ENCODE measurements around the gene SYNDIG1L. TPM values are rescaled to one million over a fixed set of nuclear protein-coding genes. Genes with fewer than 3 reads are reported as not detected.

Gene SYNDIG1L
- total RNA-seq, 1 experiment from 2014 or later, result not detected

- ChIA-PET RAD21 (ENCODE audit: low non-redundant PET in 1 of 2, low total read pairs in 2 of 2, uncharacterized antibody in 2 of 2, unreplicated experiment in 2 of 2) (no interaction called here), POLR2A (no interaction called here), CTCF (no interaction called here)
- Histone ChIP-seq H2AFZ (ENCODE audit: low read depth, low read length, poor library complexity, severe bottlenecking) (no peak overlapping the region), H3K9me3 (ENCODE audit: control insufficient read depth in 1 of 2, insufficient read depth in 1 of 2, low read depth in 1 of 2, low read length in 2 of 2) (no peaks in the 10 kb centered on the region), H4K20me1 (ENCODE audit: insufficient read depth) (no peaks in the 10 kb centered on the region), H3K36me3 (ENCODE audit: control insufficient read depth in 1 of 2, insufficient read depth in 2 of 2, low read length in 2 of 2) (no peaks in the 10 kb centered on the region; a peak in 1 of 4 replicates), H3K79me2 (ENCODE audit: insufficient read depth, low read length) (no peaks in the 10 kb centered on the region), H3K27ac (ENCODE audit: low read depth, low read length) (no peak overlapping the region), H3K9ac (ENCODE audit: low read length) (no peak overlapping the region), H3K4me2 (ENCODE audit: low read length) (no peak overlapping the region), H3K4me3 (replicated peaks in 1 of 2; ENCODE audit: low read depth in 1 of 2, low read length in 2 of 2) (no peak overlapping the region), H3K27me3 (ENCODE audit: insufficient read depth, low read length) (no peaks in the 10 kb centered on the region), H3K4me1 (ENCODE audit: control insufficient read depth in 1 of 2, insufficient read depth in 2 of 2, low read length in 2 of 2) (no peaks in the 10 kb centered on the region), H3K9me2 (ENCODE audit: insufficient read depth) (no peaks in the 10 kb centered on the region)
- ATAC-seq, result no peak
- TF ChIP-seq RAD21 (IDR thresholded peaks at IDR 0.05; ENCODE audit: low read depth), result no peak
- TF ChIP-seq CTCF (IDR thresholded peaks at IDR 0.05 in 2 of 3, conservative IDR thresholded peaks at IDR 0.05 in 1 of 3; ENCODE audit: borderline replicate concordance in 1 of 3, insufficient read depth in 1 of 3, low read depth in 2 of 3, low read length in 2 of 3), result no peak
- TF ChIP-seq ZFX (IDR thresholded peaks at IDR 0.05), result no peak
- no peak for TF ChIP-seq SRF (IDR thresholded peaks at IDR 0.05; ENCODE audit: low read depth)
- no peak for DNase-seq (ENCODE audit: low read depth, low spot score)
- BruUV-seq (replicated peaks), result no TSS peak
- intact Hi-C loops (cut with micrococcal nuclease), result loop anchor here (10.0 kb wide), 2 partner anchors 145 to 265 kb away; no protein-coding TSS in a partner anchor
Observed at GRCh38 chr14:74469548-74470518, 43.8 kb upstream of the SYNDIG1L start.

- no peaks in the 10 kb centered on the region for H4K20me1 ChIP-seq (ENCODE audit: insufficient read depth)
- H3K79me2 ChIP-seq (ENCODE audit: insufficient read depth, low read length), result no peaks in the 10 kb centered on the region
- H3K4me3 ChIP-seq (replicated peaks in 1 of 2; ENCODE audit: low read depth in 1 of 2, low read length in 2 of 2), result no peak overlapping the region
- 0 out of 2 replicates have a peak, but pooled peaks cover 4% of the 10 kb centered on the region for H3K27me3 ChIP-seq (ENCODE audit: insufficient read depth, low read length)
- RAD21 ChIA-PET (ENCODE audit: low non-redundant PET in 1 of 2, low total read pairs in 2 of 2, uncharacterized antibody in 2 of 2, unreplicated experiment in 2 of 2), result no interaction called here
- H3K4me1 ChIP-seq (ENCODE audit: control insufficient read depth in 1 of 2, insufficient read depth in 2 of 2, low read length in 2 of 2), result no peaks in the 10 kb centered on the region
- no TSS peak for BruUV-seq (replicated peaks)
- no peak overlapping the region for H2AFZ ChIP-seq (ENCODE audit: low read depth, low read length, poor library complexity, severe bottlenecking)
- H3K36me3 ChIP-seq (ENCODE audit: control insufficient read depth in 1 of 2, insufficient read depth in 2 of 2, low read length in 2 of 2), result no peaks in the 10 kb centered on the region; a peak in 1 of 4 replicates
- no peak overlapping the region for H3K27ac ChIP-seq (ENCODE audit: low read depth, low read length)
- H3K9ac ChIP-seq (ENCODE audit: low read length), result no peak overlapping the region
- TF ChIP-seq ZNF274 (IDR thresholded peaks at IDR 0.05; ENCODE audit: low read depth, low read length) (no peak), CTCF (IDR thresholded peaks at IDR 0.05 in 2 of 3, conservative IDR thresholded peaks at IDR 0.05 in 1 of 3; ENCODE audit: borderline replicate concordance in 1 of 3, insufficient read depth in 1 of 3, low read depth in 2 of 3, low read length in 2 of 3) (no peak), CBX3 (IDR thresholded peaks at IDR 0.05; ENCODE audit: low read depth) (no peak), ZBTB33 (IDR thresholded peaks at IDR 0.05; ENCODE audit: extremely low read depth, insufficient replicate concordance, low read length) (no peak), FOSL1 (IDR thresholded peaks at IDR 0.05; ENCODE audit: low read depth) (no peak)
- ATAC-seq, result no peak
- no peaks in the 10 kb centered on the region for H3K9me2 ChIP-seq (ENCODE audit: insufficient read depth)
- H3K9me3 ChIP-seq (ENCODE audit: control insufficient read depth in 1 of 2, insufficient read depth in 1 of 2, low read depth in 1 of 2, low read length in 2 of 2), result no peaks in the 10 kb centered on the region
- CTCF ChIA-PET, result no interaction called here
- H3K4me2 ChIP-seq (ENCODE audit: low read length), result no peak overlapping the region
- DNase-seq (ENCODE audit: low read depth, low spot score), result no peak
- POLR2A ChIA-PET, result no interaction called here
- intact Hi-C loops (cut with micrococcal nuclease), result no loop called here
Observed at GRCh38 chr14:74468513-74468912, 42.5 kb upstream of the SYNDIG1L start.
